COR-L47 (cell line): Measurements from ENCODE around the gene OSBP.
"Not testable (repeated sequence)": the region's sequence is repeated elsewhere in the genome, so short reads cannot be mapped to it uniquely, and the experiment has no call there.

Experiments
- DNase-seq: peaks from one replicate; lab custom pipeline; 2025; lab: John Stamatoyannopoulos, UW

The OSBP gene, protein sequence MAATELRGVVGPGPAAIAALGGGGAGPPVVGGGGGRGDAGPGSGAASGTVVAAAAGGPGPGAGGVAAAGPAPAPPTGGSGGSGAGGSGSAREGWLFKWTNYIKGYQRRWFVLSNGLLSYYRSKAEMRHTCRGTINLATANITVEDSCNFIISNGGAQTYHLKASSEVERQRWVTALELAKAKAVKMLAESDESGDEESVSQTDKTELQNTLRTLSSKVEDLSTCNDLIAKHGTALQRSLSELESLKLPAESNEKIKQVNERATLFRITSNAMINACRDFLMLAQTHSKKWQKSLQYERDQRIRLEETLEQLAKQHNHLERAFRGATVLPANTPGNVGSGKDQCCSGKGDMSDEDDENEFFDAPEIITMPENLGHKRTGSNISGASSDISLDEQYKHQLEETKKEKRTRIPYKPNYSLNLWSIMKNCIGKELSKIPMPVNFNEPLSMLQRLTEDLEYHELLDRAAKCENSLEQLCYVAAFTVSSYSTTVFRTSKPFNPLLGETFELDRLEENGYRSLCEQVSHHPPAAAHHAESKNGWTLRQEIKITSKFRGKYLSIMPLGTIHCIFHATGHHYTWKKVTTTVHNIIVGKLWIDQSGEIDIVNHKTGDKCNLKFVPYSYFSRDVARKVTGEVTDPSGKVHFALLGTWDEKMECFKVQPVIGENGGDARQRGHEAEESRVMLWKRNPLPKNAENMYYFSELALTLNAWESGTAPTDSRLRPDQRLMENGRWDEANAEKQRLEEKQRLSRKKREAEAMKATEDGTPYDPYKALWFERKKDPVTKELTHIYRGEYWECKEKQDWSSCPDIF

DNA sequence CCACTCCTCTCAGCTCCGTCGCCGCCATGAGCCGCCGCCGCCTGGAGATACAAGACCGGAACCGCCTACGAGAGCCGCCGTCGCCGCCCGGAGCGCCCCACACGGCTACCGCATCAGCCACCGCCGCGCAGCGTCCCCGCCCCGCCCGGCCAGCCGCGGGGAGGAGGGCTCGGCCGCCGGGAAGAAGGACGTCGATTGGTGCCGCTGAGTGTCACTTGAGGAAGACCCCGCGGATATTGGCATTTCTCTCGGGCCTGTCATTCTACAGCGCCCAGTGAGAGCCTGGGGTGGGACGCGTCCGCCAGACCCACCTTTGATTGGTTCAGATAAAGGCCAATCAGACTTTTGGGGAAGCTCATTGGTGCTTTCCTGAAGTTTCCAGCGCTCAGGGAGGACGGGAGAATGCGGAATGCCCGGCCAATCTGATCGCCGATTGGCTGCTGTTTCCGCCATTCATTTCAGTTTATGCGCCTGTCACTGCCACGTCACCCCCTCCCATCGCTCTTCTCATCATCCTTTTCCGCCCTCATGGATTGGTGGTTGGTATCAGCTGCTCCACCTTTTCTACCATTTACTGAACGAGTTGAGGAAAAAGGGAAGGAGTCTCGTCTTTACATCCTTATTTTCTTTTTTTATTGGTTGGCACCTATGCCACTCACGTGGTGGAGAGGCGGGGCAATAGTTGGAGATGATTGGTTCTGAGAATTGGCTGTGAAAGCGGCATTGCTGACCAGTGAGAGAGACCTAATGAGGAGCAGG lies at the start of gene OSBP:
OSBP (minus strand) TSS at position 138 of the 759 bp plus-strand sequence; CDS start at position 28, 110 bp downstream.
- peak; percentile 100 for DNase-seq

DNA sequence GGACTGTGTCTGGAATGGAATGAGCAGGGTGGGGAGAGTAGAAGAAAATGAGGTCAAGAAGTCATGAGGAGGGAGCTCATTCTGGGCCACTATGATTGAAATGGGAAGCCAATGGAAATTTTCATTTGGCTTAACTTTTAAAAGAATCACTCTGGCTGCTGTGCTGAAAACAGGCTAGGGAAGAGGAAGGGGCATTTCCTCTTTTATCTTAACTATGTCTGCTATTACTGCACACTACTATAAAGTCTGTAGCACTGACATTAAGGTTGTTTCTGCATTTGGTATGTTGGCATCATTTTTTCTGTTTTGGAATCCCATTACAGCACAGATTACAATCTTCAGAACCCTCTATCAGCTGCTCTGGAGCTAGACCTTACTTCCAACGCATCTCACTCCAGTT lies 45.0 kb upstream of the OSBP start:
- DNase-seq: no peak

DNA sequence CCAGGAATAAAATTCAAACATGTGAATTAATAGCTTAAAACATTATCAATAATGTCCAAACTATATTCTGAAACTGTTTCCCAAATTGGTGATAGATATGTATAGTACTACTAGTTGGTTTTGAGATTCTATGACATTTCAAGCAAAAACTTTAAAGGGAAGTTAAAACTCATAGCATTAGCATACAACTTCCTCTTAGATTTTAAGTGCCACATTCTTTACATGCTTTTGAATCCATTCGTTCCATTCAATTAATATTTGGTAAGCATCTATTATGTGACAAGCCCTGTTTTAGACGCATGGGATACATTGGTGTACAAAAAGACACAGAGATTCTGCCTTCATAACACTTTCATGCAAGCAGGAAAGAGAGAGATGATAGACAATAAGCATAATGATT lies 44.4 kb upstream of the OSBP start:
- DNase-seq: no peak

DNA sequence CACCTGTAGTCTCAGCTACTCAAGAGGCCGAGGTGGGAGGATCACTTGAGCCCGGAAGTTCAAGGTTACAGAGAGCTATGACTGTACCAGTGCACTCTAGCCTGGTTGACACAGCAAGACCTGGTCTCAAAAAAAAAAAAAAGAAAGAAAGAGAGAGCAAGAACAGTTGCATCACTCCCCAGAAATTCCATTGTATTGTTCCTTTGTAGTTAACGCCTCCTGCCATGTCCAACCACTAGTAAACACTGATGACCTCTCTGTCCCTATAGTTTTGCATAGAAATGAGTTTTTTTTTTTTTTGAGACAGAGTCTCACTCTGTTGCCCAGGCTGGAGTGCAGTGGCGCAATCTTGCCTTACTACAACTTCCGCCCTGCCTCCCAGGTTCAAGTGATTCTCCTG lies 42.5 kb upstream of the OSBP start:
- DNase-seq: no peak

DNA sequence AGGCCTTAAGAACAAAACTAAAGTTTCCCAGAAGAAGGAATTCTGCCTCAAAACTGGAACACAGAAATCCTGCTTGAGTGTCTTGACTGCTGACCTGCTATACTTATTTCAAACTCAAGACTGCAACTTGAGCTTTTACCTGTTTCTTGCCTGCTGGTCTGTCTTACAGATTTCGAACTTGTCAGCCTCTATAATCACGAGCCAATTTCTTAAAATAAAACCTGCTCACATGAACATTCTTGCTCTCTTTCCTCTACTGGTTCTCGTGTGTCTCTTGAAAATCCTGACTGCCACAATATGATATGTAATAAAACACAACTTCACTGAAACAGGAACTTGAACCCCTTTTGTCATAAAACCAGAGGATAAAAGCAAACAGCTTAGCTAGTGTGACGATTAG lies 39.3 kb upstream of the OSBP start:
- no peak for DNase-seq

DNA sequence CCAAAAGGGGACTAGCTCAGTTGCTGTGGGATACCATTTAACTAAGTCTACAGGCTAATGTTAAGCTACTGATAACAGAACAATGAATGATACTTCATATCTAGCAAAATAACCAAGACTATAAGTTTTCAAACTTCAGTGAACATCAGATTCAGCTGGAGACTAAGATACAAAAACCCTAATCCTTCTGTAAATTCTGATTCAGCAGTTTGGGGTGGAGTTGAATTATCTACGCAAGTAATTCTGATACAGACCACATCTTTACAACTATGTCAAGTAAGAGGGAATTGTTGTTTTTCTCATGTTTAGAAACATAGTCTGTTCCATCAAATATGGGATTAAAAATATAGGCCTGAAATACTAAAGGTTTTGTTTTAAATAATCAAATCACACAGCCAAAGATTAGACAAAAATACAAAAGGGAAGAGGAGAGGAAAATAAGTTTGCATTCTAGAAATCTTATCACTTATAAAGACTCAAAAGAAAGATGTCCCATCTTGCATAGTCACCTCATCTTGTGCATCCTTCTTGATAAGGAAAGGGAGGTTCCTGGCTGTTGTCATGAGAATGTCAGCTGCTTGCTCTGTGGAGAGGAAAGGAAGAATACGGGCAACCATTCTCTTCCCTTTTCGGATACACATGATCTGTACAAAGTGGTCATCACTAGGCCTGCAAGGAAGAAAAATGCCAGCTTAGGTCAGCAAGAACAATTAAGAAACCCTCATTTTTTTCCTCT lies 31.8 kb upstream of the OSBP start:
- no peak for DNase-seq

DNA sequence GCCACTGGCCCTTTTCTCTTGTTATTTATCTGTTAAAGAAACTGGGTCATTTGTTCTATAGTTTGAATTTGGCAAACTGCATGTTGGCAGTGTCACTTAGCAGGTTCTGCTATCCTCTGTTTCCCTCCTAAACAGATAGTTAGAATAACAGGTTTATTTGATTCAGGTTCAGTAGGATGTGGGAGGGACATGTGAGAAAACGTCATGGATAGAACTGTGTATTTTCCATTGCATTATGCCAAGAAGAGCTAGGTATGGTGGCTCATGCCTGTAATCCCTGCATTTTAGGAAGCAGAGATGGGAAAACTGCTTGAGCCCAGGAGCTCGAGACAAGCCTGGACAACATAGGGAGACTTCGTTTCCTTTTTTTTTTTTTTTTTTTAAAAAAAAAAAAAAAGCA lies 29.0 kb upstream of the OSBP start:
- no peak for DNase-seq

DNA sequence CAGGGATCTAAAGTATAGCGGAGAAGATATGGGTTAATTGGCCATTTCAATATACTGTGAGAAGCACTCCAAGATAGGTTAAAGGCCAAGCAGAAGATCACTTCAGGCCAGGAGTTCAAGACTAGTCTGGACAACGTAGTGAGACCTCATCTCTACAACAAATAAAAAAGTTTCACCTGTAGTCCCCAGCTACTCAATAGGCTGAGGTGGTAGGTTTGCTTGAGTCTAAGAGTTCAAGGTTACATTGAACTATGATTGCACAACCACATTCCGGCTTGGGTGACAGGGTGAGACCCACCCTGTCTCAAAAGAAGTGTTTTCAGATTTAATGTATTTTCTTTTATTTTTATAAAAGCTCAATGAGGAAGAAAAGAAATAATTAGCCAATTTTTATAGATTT lies 27.8 kb upstream of the OSBP start:
- DNase-seq: no peak

DNA sequence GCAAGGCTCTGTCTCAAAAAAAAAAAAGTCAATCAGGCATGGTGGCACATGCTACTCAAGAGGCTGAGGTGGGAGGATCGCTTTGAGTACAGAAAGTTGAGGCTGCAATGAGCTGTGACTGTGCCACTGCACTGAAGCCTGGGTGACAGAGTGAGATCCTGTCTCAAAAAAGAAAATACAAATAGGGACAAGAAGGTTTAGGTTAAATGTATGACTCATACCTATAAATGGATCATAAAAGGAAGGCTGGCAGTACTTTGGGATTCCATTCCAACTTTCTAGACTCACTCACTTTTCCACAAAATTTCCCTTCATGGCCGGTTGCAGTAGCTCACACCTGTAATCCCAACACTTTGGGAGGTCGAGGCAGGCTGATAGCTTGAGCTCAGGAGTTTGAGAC lies 25.6 kb upstream of the OSBP start:
- no peak for DNase-seq

DNA sequence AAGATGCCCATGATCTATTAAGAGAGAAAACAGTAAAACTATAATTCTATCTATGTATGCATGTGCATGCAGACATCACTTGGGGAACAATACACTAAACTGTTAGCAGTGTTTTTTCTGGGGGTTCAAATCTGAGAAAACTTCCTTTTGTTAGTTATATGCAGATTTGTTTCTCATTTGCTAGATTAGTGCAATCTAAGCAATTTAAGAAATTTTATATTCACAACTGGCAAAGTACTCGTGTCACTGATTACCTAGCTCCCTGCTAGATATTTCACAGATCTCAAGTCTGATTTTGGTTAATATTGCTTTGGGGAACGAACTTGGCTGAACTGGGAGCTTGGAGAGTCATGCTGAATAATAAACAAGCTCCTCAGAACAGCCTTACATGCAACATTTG lies 14.9 kb upstream of the OSBP start:
- no peak for DNase-seq

DNA sequence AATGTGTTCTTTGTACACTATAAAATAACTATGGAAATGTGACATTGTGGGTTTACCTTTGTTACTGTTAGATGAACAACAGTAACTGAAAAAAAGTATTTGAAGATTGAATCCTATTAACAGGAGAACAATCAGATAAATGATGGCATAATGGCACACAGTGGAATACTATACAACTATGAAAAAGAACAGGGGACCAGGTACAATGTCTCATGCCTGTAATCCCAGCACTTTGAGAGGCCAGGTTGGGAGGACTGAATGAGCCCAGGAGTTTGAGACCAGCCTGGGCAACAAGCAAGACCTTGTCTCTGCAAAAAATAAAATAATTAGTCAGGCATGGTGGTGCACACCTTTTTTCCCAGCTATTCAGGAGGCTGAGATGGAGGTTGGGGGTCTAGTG lies 14.4 kb upstream of the OSBP start:
- DNase-seq: no peak

DNA sequence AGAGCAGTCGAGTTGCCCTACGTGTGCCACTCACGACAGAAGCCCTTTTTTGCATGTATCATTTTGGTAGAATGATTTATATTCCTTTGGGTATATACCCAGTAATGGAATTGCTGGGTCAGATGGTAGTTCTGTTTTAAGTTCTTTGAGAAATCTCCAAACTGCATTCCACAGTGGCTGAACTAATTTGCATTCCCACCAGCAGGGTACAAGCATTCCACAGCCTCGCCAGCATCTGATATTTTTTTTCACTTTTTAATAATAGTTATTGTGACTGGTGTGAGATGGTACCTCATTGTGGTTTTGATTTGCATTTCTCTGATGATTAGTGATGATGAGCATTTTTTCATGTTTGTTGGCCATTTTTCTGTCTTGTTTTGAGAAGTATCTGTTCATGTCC lies 11.4 kb upstream of the OSBP start:
- not testable (repeated sequence) for DNase-seq

DNA sequence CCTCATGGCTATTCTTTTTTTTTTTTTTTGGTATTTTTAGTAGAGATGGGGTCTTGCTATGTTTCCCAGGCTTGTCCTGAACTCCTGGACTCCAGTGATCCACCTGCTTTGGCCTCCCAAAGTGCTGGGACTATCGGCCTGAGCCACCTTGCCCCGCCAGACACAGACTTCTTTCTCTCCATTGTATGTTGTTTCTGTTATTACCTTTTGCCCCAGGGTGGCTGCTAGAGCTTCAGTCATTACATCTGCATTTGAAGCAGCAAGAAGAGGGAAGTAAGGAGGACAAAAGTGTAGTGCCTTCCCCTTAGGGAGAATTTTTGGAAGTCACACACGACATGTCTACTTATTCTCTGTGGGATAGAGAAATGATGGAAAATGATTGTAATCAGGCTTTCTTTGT lies 10.1 kb upstream of the OSBP start:
- no peak for DNase-seq

DNA sequence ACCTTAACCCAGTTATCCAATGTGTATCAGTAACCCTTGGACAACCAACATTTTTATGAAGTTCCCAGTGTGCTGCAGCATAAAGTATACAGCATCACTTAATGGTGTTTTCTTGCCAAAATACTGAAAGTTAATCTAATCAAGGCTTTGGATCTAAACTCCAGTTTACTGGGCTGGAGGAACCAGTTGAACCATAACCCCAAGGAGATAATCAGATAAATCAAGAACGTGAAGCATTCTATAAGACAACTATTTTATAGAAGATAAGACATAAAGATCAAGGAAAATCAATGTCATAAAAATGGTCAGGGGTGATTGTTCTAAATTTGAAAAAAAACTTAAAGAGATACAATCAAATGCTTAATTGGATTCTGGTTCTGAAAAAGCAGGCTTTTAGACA lies 2.3 kb upstream of the OSBP start:
- no peak for DNase-seq

DNA sequence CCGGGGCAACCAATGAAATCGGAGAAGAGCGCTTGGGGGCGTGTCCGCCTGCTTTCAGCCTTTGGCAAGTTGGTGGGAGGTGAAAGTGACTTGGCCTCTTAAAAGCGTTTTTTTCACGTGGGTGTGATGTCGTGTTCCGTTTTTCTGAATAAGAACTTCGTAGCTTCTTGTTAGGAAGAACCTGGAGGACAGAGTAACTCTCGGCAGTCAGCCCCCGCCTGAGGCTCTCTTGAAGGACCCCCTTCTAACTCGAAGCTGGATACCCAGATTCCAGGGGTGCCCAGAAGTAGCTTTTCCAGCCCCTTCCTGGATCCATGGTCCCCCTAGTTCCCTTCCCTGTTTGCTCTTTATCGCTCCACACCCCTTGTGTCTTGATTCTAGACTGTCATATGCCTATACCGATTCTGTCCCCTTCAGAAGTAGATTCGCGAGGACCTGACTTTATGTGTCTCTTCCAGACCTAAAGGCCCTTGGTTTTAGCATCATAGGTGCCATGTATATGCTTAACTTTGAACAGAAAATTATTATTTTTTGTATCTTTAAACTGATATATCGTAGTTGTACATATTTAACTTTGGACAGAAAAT lies 915 bp upstream of the OSBP start:
- no peak for DNase-seq

DNA sequence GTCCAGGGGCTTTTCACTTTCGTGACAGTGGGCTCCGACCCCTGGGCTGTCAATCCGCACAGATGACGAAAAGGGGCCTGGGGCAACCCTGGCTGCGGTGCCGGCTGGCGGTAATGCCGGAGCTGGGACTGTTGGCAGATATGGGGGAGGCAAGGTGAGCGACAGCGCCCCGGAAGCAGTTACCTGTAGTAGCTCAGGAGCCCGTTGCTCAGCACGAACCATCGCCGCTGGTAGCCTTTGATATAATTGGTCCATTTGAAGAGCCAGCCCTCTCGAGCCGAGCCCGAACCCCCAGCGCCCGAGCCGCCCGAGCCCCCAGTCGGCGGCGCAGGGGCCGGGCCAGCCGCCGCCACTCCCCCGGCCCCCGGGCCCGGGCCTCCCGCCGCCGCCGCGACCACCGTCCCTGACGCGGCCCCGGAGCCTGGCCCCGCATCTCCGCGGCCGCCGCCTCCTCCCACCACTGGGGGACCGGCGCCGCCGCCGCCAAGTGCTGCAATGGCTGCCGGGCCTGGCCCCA lies 396 bp downstream of the OSBP start:
- DNase-seq: peak; percentile 65

DNA sequence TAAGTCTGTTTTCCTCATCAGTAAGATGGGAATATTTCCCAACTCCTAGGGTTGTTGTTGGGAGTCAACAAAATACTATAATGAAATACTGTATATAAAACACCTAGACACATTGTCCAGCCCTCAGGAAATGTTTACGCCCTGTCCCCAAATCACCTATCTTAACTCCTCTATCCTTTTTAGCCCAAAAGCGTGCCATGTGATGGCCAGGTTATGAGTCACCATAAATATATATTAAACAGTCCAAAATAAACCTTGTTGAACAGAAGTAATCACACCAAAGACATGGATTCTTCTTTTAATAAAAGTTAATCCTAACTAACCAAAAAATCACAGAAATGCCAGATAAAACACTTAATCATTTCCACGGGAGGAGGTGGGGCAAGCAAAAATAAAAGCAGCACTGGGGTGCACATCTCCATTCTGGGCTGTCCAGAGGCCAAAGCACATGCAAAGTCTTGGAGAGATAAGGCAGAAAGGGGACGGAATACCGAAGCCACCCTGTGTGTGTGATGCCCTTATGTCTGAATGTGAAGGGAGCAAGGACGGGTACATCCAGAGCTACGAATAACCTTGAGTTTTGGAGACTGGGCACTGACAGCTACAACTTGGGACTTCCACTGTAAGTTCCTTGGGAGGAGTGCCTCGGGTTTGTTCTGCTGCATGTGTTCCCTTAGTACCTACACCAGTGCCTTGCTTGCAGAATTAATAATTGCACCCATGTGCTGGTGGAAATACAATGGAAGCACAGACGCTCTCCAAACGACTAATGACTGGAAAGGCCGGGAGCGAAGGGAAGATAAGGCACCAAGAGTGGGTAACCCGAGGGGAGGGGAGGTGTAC lies 1.1 kb downstream of the OSBP start:
- no peak for DNase-seq

DNA sequence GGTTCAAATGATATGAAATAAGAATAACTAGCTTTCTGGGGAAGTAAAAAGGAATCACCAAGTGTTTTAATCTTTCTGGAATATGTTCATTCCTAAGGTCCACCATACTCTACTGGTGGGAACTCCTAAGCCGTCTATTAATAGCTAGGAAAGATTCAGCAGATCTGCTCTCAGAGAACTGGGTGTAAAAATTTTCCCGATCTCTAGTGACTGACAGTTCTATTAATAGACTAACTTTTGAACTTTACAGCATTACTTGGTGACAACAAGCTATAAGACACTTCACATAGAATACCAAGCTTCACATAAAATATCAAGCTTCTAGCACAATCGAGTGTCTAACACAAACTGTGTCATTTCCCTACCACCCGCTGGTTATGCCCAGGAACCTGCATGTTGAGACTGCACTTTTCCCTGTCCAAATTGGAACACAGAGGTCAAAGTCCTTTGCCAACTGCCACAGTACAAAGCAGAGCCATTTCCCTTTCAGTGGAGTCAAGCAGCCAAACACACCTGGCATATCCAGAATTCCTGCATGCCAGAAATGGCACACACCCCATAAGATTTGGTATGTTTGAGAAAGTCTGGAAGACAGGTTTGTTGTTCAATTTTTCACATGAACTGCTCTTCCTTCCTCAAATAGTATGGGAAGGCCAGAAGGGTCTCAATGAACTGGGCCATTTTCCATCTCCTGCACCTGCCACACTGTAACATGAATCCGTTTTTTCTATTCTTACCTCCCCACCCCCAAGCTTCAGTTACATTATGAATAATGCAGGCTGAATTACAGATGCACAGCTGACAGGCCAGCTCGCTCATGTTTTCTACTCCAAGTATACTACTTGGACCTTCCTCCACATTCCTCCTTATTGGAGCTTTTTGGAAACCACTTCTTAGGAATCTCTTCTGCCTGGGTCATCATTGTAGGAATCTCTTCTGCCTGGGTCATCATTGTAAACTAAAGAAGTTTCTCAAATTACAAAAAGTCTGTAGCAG lies 3.7 kb downstream of the OSBP start:
- DNase-seq: peak; percentile 1

DNA sequence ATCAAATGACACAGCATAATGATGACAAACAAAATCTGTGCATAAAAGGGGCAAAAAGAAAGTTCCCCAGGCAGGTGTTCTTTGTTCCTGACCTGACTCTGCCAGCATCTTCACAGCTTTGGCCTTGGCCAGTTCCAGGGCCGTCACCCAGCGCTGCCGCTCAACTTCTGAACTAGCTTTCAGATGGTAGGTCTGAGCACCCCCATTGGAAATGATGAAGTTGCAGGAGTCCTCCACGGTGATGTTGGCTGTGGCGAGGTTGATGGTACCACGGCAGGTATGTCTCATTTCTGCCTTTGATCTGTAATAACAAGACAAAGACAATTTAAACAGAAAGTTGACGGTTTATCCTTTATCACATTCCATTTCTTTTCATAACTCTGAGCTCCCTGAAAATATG lies 5.3 kb downstream of the OSBP start:
- no peak for DNase-seq
